H9 (cell line): ENCODE data around the gene FNDC1. TPM values are rescaled to one million over a fixed set of nuclear protein-coding genes. Genes with fewer than 3 reads are reported as not detected.

Experiments
- DNase-seq: peaks from one replicate; pipeline ENCODE4 v3.0.0-alpha.2; 2017
- H2AFZ ChIP-seq: one replicate; pipeline ENCODE4 v1.6.1; 2013; ENCODE audit warnings: mild to moderate bottlenecking, low read length, control low read depth, moderate library complexity
- H2AK5ac ChIP-seq: 2 replicates; pipeline ENCODE4 v1.6.1; 2013; ENCODE audit warnings: low read length, control low read depth, mixed read lengths; ENCODE audit not compliant: insufficient read length
- H2BK120ac ChIP-seq: one replicate; pipeline ENCODE4 v1.6.1; 2013; ENCODE audit warnings: low read depth, mild to moderate bottlenecking, low read length, control low read depth, inconsistent platforms; ENCODE audit not compliant: poor library complexity, severe bottlenecking
- H2BK12ac ChIP-seq: 2 replicates; pipeline ENCODE4 v1.6.1; 2013; ENCODE audit warnings: low read length, control low read depth, mixed read lengths, low read depth; ENCODE audit not compliant: insufficient read length
- H2BK15ac ChIP-seq: 2 replicates; pipeline ENCODE4 v1.6.1; 2013; ENCODE audit warnings: low read depth, low read length, control low read depth
- H2BK20ac ChIP-seq: one replicate; pipeline ENCODE4 v1.6.1; 2013; ENCODE audit warnings: low read depth, mild to moderate bottlenecking, low read length, control low read depth, inconsistent platforms; ENCODE audit not compliant: poor library complexity, severe bottlenecking
- H2BK5ac ChIP-seq: 2 replicates; pipeline ENCODE4 v1.6.1; 2013; ENCODE audit warnings: low read length, control low read depth, mixed read lengths; ENCODE audit not compliant: insufficient read length
- H3K14ac ChIP-seq: 2 replicates; pipeline ENCODE4 v1.6.1; 2013; ENCODE audit warnings: low read length, control low read depth; ENCODE audit not compliant: insufficient read depth
- H3K18ac ChIP-seq: 2 replicates; pipeline ENCODE4 v1.6.1; 2013; ENCODE audit warnings: low read depth, mild to moderate bottlenecking, mixed read lengths, low read length, control low read depth; ENCODE audit not compliant: insufficient read length
- H3K23ac ChIP-seq: 2 replicates; pipeline ENCODE4 v1.6.1; 2013; ENCODE audit warnings: low read length, control low read depth, mixed read lengths, low read depth; ENCODE audit not compliant: insufficient read length
- H3K23me2 ChIP-seq: 2 replicates; pipeline ENCODE4 v1.6.1; 2013; ENCODE audit warnings: low read depth, mild to moderate bottlenecking, mixed read lengths, low read length, control low read depth; ENCODE audit not compliant: insufficient read length, poor library complexity, severe bottlenecking
- H3K27ac ChIP-seq: 2 replicates; pipeline ENCODE4 v1.5.1; 2013; ENCODE audit warnings: low read length, control low read depth, mixed read lengths, low read depth; ENCODE audit not compliant: insufficient read length
- H3K27me3 ChIP-seq: 2 replicates; pipeline ENCODE4 v1.6.1; 2013; ENCODE audit warnings: low read length, control low read depth, inconsistent platforms; ENCODE audit not compliant: insufficient read depth
- H3K4ac ChIP-seq: 2 replicates; pipeline ENCODE4 v1.6.1; 2013; ENCODE audit warnings: low read depth, mild to moderate bottlenecking, control low read depth, inconsistent platforms, low read length, moderate library complexity
- H3K4me1 ChIP-seq: 2 replicates; pipeline ENCODE4 v1.6.1; 2013; ENCODE audit warnings: low read length, control low read depth, inconsistent platforms; ENCODE audit not compliant: insufficient read depth
- H3K4me2 ChIP-seq: 2 replicates; pipeline ENCODE4 v1.6.1; 2013; ENCODE audit warnings: low read length, control low read depth, mixed read lengths; ENCODE audit not compliant: insufficient read length, insufficient read depth
- H3K56ac ChIP-seq: 2 replicates; pipeline ENCODE4 v1.6.1; 2013; ENCODE audit warnings: low read depth, mild to moderate bottlenecking, mixed read lengths, low read length, control low read depth; ENCODE audit not compliant: insufficient read length
- H3K79me1 ChIP-seq: 2 replicates; pipeline ENCODE4 v1.6.1; 2013; ENCODE audit warnings: low read depth, mild to moderate bottlenecking, moderate library complexity, low read length, control low read depth, inconsistent platforms; ENCODE audit not compliant: insufficient read depth, poor library complexity, severe bottlenecking
- H3K79me2 ChIP-seq: 2 replicates; pipeline ENCODE4 v1.6.1; 2013; ENCODE audit warnings: low read length, control low read depth, inconsistent platforms; ENCODE audit not compliant: insufficient read depth
- H3K9ac ChIP-seq: 2 replicates; pipeline ENCODE4 v1.6.1; 2013; ENCODE audit warnings: low read length, control low read depth, mixed read lengths; ENCODE audit not compliant: insufficient read length; ENCODE audit errors: extremely low read depth
- H3K9me3 ChIP-seq: one replicate; pipeline ENCODE4 v1.6.1; 2013; ENCODE audit warnings: low read depth, low read length, inconsistent platforms; ENCODE audit not compliant: control insufficient read depth
- H3T11ph ChIP-seq: one replicate; pipeline ENCODE4 v1.6.1; 2013; ENCODE audit warnings: mild to moderate bottlenecking, low read length, control low read depth, inconsistent platforms
- H4K20me1 ChIP-seq: one replicate; pipeline ENCODE4 v1.6.1; 2013; ENCODE audit not compliant: control insufficient read depth, insufficient read length, insufficient read depth
- H4K5ac ChIP-seq: 2 replicates; pipeline ENCODE4 v1.6.1; 2013; ENCODE audit warnings: low read depth, mild to moderate bottlenecking, mixed read lengths, low read length, control low read depth; ENCODE audit not compliant: insufficient read length
- H4K8ac ChIP-seq: replicated peaks from 2 replicates; pipeline ENCODE4 v1.6.1; 2013; ENCODE audit warnings: low read length, control low read depth, mixed read lengths, low read depth; ENCODE audit not compliant: insufficient read length
- H4K91ac ChIP-seq: 2 replicates; pipeline ENCODE4 v1.6.1; 2013; ENCODE audit warnings: low read depth, mild to moderate bottlenecking, moderate library complexity, mixed read lengths, low read length, control low read depth; ENCODE audit not compliant: insufficient read length
- H3K27ac Mint-ChIP-seq, 3 experiments: 2 replicates in 2 of 3; 3 replicates in 1 of 3; pipeline ENCODE4 v1.8.0; 2020 to 2021; ENCODE audit warnings: mixed read lengths in 3 of 3, mild to moderate bottlenecking in 1 of 3, moderate library complexity in 1 of 3
- H3K27me3 Mint-ChIP-seq: 2 replicates; pipeline ENCODE4 v1.8.0; 2021; ENCODE audit warnings: low read depth, mild to moderate bottlenecking, moderate library complexity, mixed read lengths
- H3K36me3 Mint-ChIP-seq, 3 experiments: 2 replicates in 2 of 3; 3 replicates in 1 of 3; pipeline ENCODE4 v1.8.0; 2020 to 2021; ENCODE audit warnings: low read depth in 3 of 3, mixed read lengths in 3 of 3; ENCODE audit not compliant: insufficient read depth in 1 of 3
- H3K4me1 Mint-ChIP-seq, 2 experiments: 2 replicates each; pipeline ENCODE4 v1.8.0; 2020; ENCODE audit warnings: mixed read lengths in 2 of 2
- H3K4me3 Mint-ChIP-seq, 2 experiments: 2 replicates in 1 of 2; 3 replicates in 1 of 2; pipeline ENCODE4 v1.8.0; 2020 to 2021; ENCODE audit warnings: mild to moderate bottlenecking in 2 of 2, mixed read lengths in 2 of 2, moderate library complexity in 1 of 2
- H3K9me3 Mint-ChIP-seq, 2 experiments: 2 replicates in 1 of 2; 3 replicates in 1 of 2; pipeline ENCODE4 v1.8.0; 2020; ENCODE audit warnings: mild to moderate bottlenecking in 2 of 2, mixed read lengths in 2 of 2, moderate library complexity in 1 of 2
- WGBS: extraction: QIAGEN DNeasy Blood & Tissue Kit; methylation state at CpG from one replicate; pipeline ENCODE4 v1.1.7; 2013; ENCODE audit warnings: missing lambda C conversion rate, low lambda C conversion rate, mixed read lengths; ENCODE audit not compliant: insufficient read length; ENCODE audit errors: extremely low coverage; 5-methylcytosine and 5-hydroxymethylcytosine counted together
- total RNA-seq: library from RNA; stranded (reverse); gene quantifications from 2 replicates; pipeline ENCODE4 v1.2.1, GENCODE V29; 2021
- TF ChIP-seq, protein P1 (sequence below): fragments of 200-600 bp; sonication (generic); conservative IDR thresholded peaks from 3 replicates; pipeline ENCODE4 v1.8.0; 2021; ENCODE audit warnings: antibody characterized with exemption, mild to moderate bottlenecking

FNDC1 gene
- total RNA-seq, 1 experiment from 2014 or later, result 0.24 TPM

DNA sequence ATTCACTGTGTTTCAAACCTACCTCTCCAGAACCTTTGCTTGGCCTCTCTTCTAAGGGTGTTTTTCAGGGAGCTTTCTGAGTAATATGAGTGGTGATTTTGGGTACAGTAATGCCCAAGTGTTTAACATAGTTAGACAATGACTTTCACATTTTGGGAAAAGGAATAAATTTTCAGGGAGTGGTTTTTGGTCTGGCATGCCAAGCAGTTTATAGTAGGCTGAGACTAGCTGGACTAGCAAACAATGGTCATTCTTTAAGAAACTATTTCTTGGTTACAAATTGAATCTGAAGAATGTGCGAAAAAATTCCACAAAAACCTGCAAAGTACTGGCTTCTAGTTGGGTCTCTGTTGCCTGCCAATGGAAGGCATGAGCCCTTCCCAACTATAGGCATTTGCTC is 15.4 kb downstream of the FNDC1 start:
- Histone ChIP-seq H3K79me1 (no peaks in the 10 kb centered on the region), H3K27me3 (no peaks in the 10 kb centered on the region), H3K79me2 (no peaks in the 10 kb centered on the region), H3K27ac (no peak overlapping the region), H3K56ac (no peak overlapping the region), H3K9me3 (no peaks in the 10 kb centered on the region), H4K91ac (no peak overlapping the region), H4K20me1 (no peaks in the 10 kb centered on the region), H2BK15ac (no peak overlapping the region), H3K9ac (no peak overlapping the region), H2BK5ac (no peak overlapping the region), H4K8ac (no peak overlapping the region), H3K14ac (no peak overlapping the region), H3K4me1 (no peaks in the 10 kb centered on the region), H2AK5ac (no peak overlapping the region), H4K5ac (no peak overlapping the region), H3K23ac (no peak overlapping the region), H2AFZ (no peak overlapping the region), H2BK20ac (no peak overlapping the region), H3K23me2 (no peaks in the 10 kb centered on the region), H3K18ac (no peak overlapping the region), H2BK120ac (no peak overlapping the region), H3K4ac (no peak overlapping the region), H3K4me2 (no peak overlapping the region), H2BK12ac (no peak overlapping the region), H3T11ph (no peak overlapping the region)
- Mint-ChIP-seq H3K4me3 (no peak overlapping the region), H3K27ac (no peak overlapping the region), H3K9me3 (peaks cover 10 to 36% of the 10 kb centered on the region in 2 experiments), H3K27me3 (peaks cover 15% of the 10 kb centered on the region; the same call in 1 of the 2 replicates), H3K36me3 (peaks cover 0 to 2% (median 0%) of the 10 kb centered on the region in 3 experiments; a peak in 1 of 7 replicates), H3K4me1 (no peaks in the 10 kb centered on the region)
- TF ChIP-seq, protein P1, sequence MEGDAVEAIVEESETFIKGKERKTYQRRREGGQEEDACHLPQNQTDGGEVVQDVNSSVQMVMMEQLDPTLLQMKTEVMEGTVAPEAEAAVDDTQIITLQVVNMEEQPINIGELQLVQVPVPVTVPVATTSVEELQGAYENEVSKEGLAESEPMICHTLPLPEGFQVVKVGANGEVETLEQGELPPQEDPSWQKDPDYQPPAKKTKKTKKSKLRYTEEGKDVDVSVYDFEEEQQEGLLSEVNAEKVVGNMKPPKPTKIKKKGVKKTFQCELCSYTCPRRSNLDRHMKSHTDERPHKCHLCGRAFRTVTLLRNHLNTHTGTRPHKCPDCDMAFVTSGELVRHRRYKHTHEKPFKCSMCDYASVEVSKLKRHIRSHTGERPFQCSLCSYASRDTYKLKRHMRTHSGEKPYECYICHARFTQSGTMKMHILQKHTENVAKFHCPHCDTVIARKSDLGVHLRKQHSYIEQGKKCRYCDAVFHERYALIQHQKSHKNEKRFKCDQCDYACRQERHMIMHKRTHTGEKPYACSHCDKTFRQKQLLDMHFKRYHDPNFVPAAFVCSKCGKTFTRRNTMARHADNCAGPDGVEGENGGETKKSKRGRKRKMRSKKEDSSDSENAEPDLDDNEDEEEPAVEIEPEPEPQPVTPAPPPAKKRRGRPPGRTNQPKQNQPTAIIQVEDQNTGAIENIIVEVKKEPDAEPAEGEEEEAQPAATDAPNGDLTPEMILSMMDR, result no peak
- no CpG with 5 or more reads among the region's 1 CpG for WGBS
- DNase-seq, result no peak
